Lower leg skin (tissue), 3 donors: ENCODE results near the gene RNF157.

Experiments used
- CTCF ChIP-seq, 3 donors: fragments of 450-650 bp; IDR thresholded peaks; one replicate each; pipeline ENCODE4 v1.5.1; 2016; ENCODE audit warnings: antibody characterized with exemption in 3 of 3, mild to moderate bottlenecking in 3 of 3, moderate library complexity in 2 of 3
- POLR2A ChIP-seq, 2 donors: fragments of 450-650 bp; IDR thresholded peaks; one replicate each; pipeline ENCODE4 v1.6.1; 2016 to 2017; ENCODE audit warnings: antibody characterized with exemption in 2 of 2, mild to moderate bottlenecking in 1 of 2, moderate library complexity in 1 of 2

GRCh38 chr17:76276461-76277299 lies 36.4 kb upstream of the RNF157 start:
- TF ChIP-seq POLR2A (IDR thresholded peaks at IDR 0.05) (no peak), CTCF (IDR thresholded peaks at IDR 0.05) (no peak)
